Naive thymus-derived CD4-positive, alpha-beta T cell (primary cell): ENCODE results near the gene RBM23. TPM values are rescaled to one million over a fixed set of nuclear protein-coding genes. Genes with fewer than 3 reads are reported as not detected.
A peak's percentile ranks its signal among the peaks of the same experiment; 100 is the strongest.

Experiments
- ATAC-seq: fragments of 150-1000 bp; cut with Tn5 transposase; 2 replicates; pipeline ENCODE4 v1.10.0; 2021; ENCODE audit warnings: mild to moderate bottlenecking, moderate library complexity
- CTCF ChIA-PET: fragments of 350-600 bp; sonication (Branson Sonifier 250); formaldehyde crosslinking; loops from one replicate; lab custom pipeline; 2021; ENCODE audit warnings: antibody characterized with exemption; lab: Charles Lee
- POLR2A ChIA-PET: fragments of 350-600 bp; sonication (Branson Sonifier 250); formaldehyde crosslinking; loops from one replicate; lab custom pipeline; 2021; ENCODE audit warnings: antibody characterized with exemption, inconsistent platforms; lab: Charles Lee
- DNase-seq, 9 donors: peaks; one replicate each; pipeline versions ENCODE4 v3.0.0 to v3.0.0-alpha.2; 2020 to 2022; ENCODE audit warnings: mixed read lengths in 1 of 9
- H3K27ac ChIP-seq: one replicate; pipeline ENCODE4 v1.7.0; 2013; ENCODE audit warnings: mild to moderate bottlenecking, low read depth, low read length, moderate library complexity
- H3K27me3 ChIP-seq, 2 donors: one replicate each; pipeline ENCODE4 v1.7.0; 2013; ENCODE audit warnings: low read length in 2 of 2, mild to moderate bottlenecking in 2 of 2, moderate library complexity in 2 of 2; ENCODE audit not compliant: control insufficient read depth in 2 of 2, insufficient read depth in 2 of 2
- H3K36me3 ChIP-seq, 3 experiments: 1 replicate in 2 of 3; 2 replicates in 1 of 3; pipeline ENCODE4 v1.7.0; 2013; ENCODE audit warnings: low read length in 3 of 3, mild to moderate bottlenecking in 3 of 3, moderate library complexity in 1 of 3; ENCODE audit not compliant: insufficient read depth in 3 of 3, control insufficient read depth in 2 of 3
- H3K4me1 ChIP-seq, 2 donors: one replicate each; pipeline ENCODE4 v1.7.0; 2013; ENCODE audit warnings: low read length in 2 of 2, mild to moderate bottlenecking in 2 of 2, moderate library complexity in 1 of 2; ENCODE audit not compliant: control insufficient read depth in 2 of 2, insufficient read depth in 2 of 2
- H3K4me3 ChIP-seq: 2 replicates; pipeline ENCODE4 v1.7.0; 2013; ENCODE audit warnings: mild to moderate bottlenecking, low read length
- H3K9me3 ChIP-seq, 3 experiments: 1 replicate in 2 of 3; 2 replicates in 1 of 3; pipeline ENCODE4 v1.7.0; 2013; ENCODE audit warnings: low read length in 3 of 3; ENCODE audit not compliant: control insufficient read depth in 2 of 3
- H3K27ac Mint-ChIP-seq, 9 donors: one replicate each; pipeline ENCODE4 v1.8.0; 2020 to 2022; ENCODE audit warnings: mixed read lengths in 9 of 9, mild to moderate bottlenecking in 8 of 9, moderate library complexity in 5 of 9, inconsistent platforms in 2 of 9
- H3K27me3 Mint-ChIP-seq, 5 donors: one replicate each; pipeline ENCODE4 v1.8.0; 2021 to 2022; ENCODE audit warnings: mixed read lengths in 5 of 5, mild to moderate bottlenecking in 1 of 5
- H3K36me3 Mint-ChIP-seq, 5 donors: one replicate each; pipeline ENCODE4 v1.8.0; 2020 to 2022; ENCODE audit warnings: mixed read lengths in 5 of 5, mild to moderate bottlenecking in 3 of 5, inconsistent platforms in 1 of 5
- H3K4me1 Mint-ChIP-seq, 7 donors: one replicate each; pipeline ENCODE4 v1.8.0; 2020 to 2022; ENCODE audit warnings: mixed read lengths in 7 of 7, mild to moderate bottlenecking in 3 of 7, inconsistent platforms in 1 of 7
- H3K4me3 Mint-ChIP-seq, 10 donors: one replicate each; pipeline ENCODE4 v1.8.0; 2020 to 2022; ENCODE audit warnings: mild to moderate bottlenecking in 10 of 10, mixed read lengths in 10 of 10, moderate library complexity in 6 of 10, inconsistent platforms in 2 of 10
- H3K9me3 Mint-ChIP-seq, 11 donors: one replicate each; pipeline ENCODE4 v1.8.0; 2020 to 2022; ENCODE audit warnings: mixed read lengths in 11 of 11, mild to moderate bottlenecking in 4 of 11, inconsistent platforms in 1 of 11, moderate library complexity in 1 of 11
- intact Hi-C, 2 donors: fragments of 100-400 bp; cut with micrococcal nuclease; formaldehyde crosslinking; loops; one replicate each; pipeline ENCODE4 v1.15.1; 2023
- polyA plus RNA-seq, 2 donors: library from polyadenylated mRNA; unstranded; fragments of 300-500 nt; fragmentation: Illumina TruSeq; gene quantifications; one replicate each; pipeline ENCODE4 v1.2.3, GENCODE V29; 2021
- total RNA-seq, 6 experiments: library from RNA in 5 of 6; stranded (reverse) in 5 of 6; gene quantifications; 1 replicate in 5 of 6; 2 replicates in 1 of 6; pipeline ENCODE4 v1.2.3 and lab custom pipeline; 2021 to 2026

RBM23 gene
- total and polyA plus RNA-seq, 7 experiments from 2014 or later, result 51.2 to 140 (median 95.3) TPM

GRCh38 chr14:22848351-22849164 is 70.4 kb downstream of the RBM23 start:
- no peak overlapping the region for H3K27ac Mint-ChIP-seq
- H3K4me3 ChIP-seq, result no peak overlapping the region
- no peaks in the 10 kb centered on the region for H3K36me3 ChIP-seq
- no peaks in the 10 kb centered on the region for H3K36me3 Mint-ChIP-seq
- no peaks in the 10 kb centered on the region for H3K9me3 ChIP-seq
- H3K27ac ChIP-seq, result no peak overlapping the region
- POLR2A ChIA-PET, result interaction anchor here (0.8 to 1.2 kb wide), 2 partner anchors 15 to 81 kb away, joined by 3 to 4 read pairs; no protein-coding TSS in a partner anchor
- intact Hi-C loops, result no loop called here
- no peak for ATAC-seq
- no peaks in the 10 kb centered on the region for H3K9me3 Mint-ChIP-seq
- H3K4me3 Mint-ChIP-seq, result no peak overlapping the region
- no peak for DNase-seq
- H3K4me1 Mint-ChIP-seq, result peaks cover 0 to 19% (median 5%) of the 10 kb centered on the region in 7 donors
- peaks cover 0 to 24% (median 6%) of the 10 kb centered on the region in 5 donors for H3K27me3 Mint-ChIP-seq
- CTCF ChIA-PET, result interaction anchor here (10.8 kb wide), 1 partner anchor 27 kb away, joined by 143 read pairs; no protein-coding TSS in a partner anchor
- H3K27me3 ChIP-seq, result no peaks in the 10 kb centered on the region
- no peaks in the 10 kb centered on the region for H3K4me1 ChIP-seq

DNA sequence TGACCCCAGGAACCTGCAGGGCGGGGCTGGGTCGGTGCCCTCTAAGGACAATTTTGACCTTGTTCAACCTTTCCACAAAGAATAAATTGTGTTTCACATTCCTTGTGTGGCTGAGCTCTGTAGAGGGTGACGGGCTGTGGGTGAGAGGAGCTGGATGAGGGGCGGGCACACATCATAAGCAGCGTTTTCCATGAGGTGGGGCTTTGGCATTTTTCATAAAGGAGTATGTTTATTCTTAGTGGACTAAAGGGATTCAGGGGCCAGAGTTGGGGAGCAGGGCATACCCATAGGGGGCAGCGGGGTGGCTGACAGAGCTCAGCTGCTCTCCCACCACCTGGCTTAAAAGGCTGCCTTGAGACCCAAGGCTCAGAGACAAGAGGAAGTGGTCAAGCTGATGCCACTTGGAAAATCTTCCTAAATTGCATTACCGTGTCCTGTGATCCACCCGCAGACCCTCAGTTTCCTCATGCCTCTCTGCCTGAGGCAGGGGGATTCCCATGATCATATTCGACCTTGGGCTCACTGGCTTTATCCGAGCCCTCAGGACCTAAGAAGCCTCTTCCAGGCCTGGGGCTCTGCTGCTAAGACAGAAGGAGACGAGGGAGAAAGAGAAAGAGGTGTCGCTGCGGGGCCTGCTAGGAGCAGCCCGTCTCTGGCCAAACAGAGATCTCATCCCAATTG is 71.1 kb downstream of the RBM23 start:
- DNase-seq (no peak), ATAC-seq (no peak)
- Histone ChIP-seq H3K36me3 (no peaks in the 10 kb centered on the region), H3K4me3 (no peak overlapping the region), H3K9me3 (no peaks in the 10 kb centered on the region), H3K27ac (no peak overlapping the region), H3K27me3 (no peaks in the 10 kb centered on the region), H3K4me1 (no peaks in the 10 kb centered on the region)
- H3K4me3 Mint-ChIP-seq, result no peak overlapping the region
- no peak overlapping the region for H3K27ac Mint-ChIP-seq
- POLR2A ChIA-PET, result interaction anchor here (1.2 kb wide), 1 partner anchor 81 kb away, joined by 3 read pairs; no protein-coding TSS in a partner anchor
- peaks cover 0 to 27% (median 6%) of the 10 kb centered on the region in 5 donors for H3K27me3 Mint-ChIP-seq
- intact Hi-C loops, result no loop called here
- CTCF ChIA-PET, result no interaction called here
- no peaks in the 10 kb centered on the region for H3K9me3 Mint-ChIP-seq
- H3K36me3 Mint-ChIP-seq, result no peaks in the 10 kb centered on the region
- peaks cover 0 to 11% (median 1%) of the 10 kb centered on the region in 7 donors for H3K4me1 Mint-ChIP-seq

- H3K9me3 ChIP-seq, result no peaks in the 10 kb centered on the region
- no peaks in the 10 kb centered on the region for H3K36me3 ChIP-seq
- H3K36me3 Mint-ChIP-seq, result no peaks in the 10 kb centered on the region
- DNase-seq (no peak), ATAC-seq (no peak)
- no peak overlapping the region for H3K4me3 Mint-ChIP-seq
- ChIA-PET CTCF (no interaction called here), POLR2A (no interaction called here)
- no peak overlapping the region for H3K4me3 ChIP-seq
- no peak overlapping the region for H3K27ac ChIP-seq
- peaks cover 0 to 27% (median 6%) of the 10 kb centered on the region in 5 donors for H3K27me3 Mint-ChIP-seq
- no peaks in the 10 kb centered on the region for H3K9me3 Mint-ChIP-seq
- intact Hi-C loops, result no loop called here
- no peaks in the 10 kb centered on the region for H3K4me1 ChIP-seq
- H3K27me3 ChIP-seq, result no peaks in the 10 kb centered on the region
- H3K27ac Mint-ChIP-seq, result no peak overlapping the region
- peaks cover 0 to 9% (median 0%) of the 10 kb centered on the region in 7 donors for H3K4me1 Mint-ChIP-seq
Measured at GRCh38 chr14:22846811-22847307, 72.1 kb downstream of the RBM23 start.

- ATAC-seq (no peak), DNase-seq (no peak)
- H3K4me1 ChIP-seq, result no peaks in the 10 kb centered on the region
- no peak overlapping the region for H3K4me3 ChIP-seq
- Mint-ChIP-seq H3K9me3 (no peaks in the 10 kb centered on the region), H3K27me3 (peaks cover 5 to 32% (median 7%) of the 10 kb centered on the region in 5 donors), H3K27ac (peak overlapping the region in 1 of 9 donors; percentile 74), H3K36me3 (no peaks in the 10 kb centered on the region), H3K4me1 (peaks cover 0 to 3% (median 0%) of the 10 kb centered on the region in 7 donors), H3K4me3 (no peak overlapping the region)
- no peaks in the 10 kb centered on the region for H3K27me3 ChIP-seq
- H3K27ac ChIP-seq, result no peak overlapping the region
- H3K36me3 ChIP-seq, result no peaks in the 10 kb centered on the region
- POLR2A ChIA-PET, result no interaction called here
- no peaks in the 10 kb centered on the region for H3K9me3 ChIP-seq
- intact Hi-C loops, result no loop called here
- CTCF ChIA-PET, result no interaction called here
Measured at GRCh38 chr14:22845821-22846625, 72.9 kb downstream of the RBM23 start.

- Histone ChIP-seq H3K4me1 (no peaks in the 10 kb centered on the region), H3K9me3 (no peaks in the 10 kb centered on the region), H3K27me3 (no peaks in the 10 kb centered on the region), H3K36me3 (no peaks in the 10 kb centered on the region), H3K4me3 (no peak overlapping the region), H3K27ac (no peak overlapping the region)
- Mint-ChIP-seq H3K36me3 (no peaks in the 10 kb centered on the region), H3K27me3 (peaks cover 5 to 37% (median 11%) of the 10 kb centered on the region in 5 donors), H3K9me3 (no peaks in the 10 kb centered on the region), H3K4me3 (no peak overlapping the region), H3K4me1 (peaks cover 0 to 3% (median 0%) of the 10 kb centered on the region in 7 donors), H3K27ac (no peak overlapping the region)
- DNase-seq, result no peak
- POLR2A ChIA-PET, result interaction anchor here (1.2 kb wide), 1 partner anchor 266 kb away, joined by 3 read pairs; no protein-coding TSS in a partner anchor
- no peak for ATAC-seq
- CTCF ChIA-PET, result no interaction called here
- intact Hi-C loops, result no loop called here
Measured at GRCh38 chr14:22845103-22845394, 73.9 kb downstream of the RBM23 start.
